GM19455 (cell line): ENCODE measurements around the gene MTX1.
"Not testable (repeated sequence)": the region's sequence is repeated elsewhere in the genome, so short reads cannot be mapped to it uniquely, and the experiment has no call there.

Source experiments
- ATAC-seq: cut with Tn5 transposase; IDR thresholded peaks from one replicate; pipeline ENCODE4 v1.9.1; 2021; ENCODE audit not compliant: unreplicated experiment

Gene MTX1

GRCh38 chr1:155186794-155187455 is 21.6 kb upstream of the MTX1 start:
- ATAC-seq: no peak

- ATAC-seq: no peak
Observed at GRCh38 chr1:155187456-155187891, 21.0 kb upstream of the MTX1 start.

- no peak for ATAC-seq
Observed at GRCh38 chr1:155188268-155188667, 20.2 kb upstream of the MTX1 start.

DNA sequence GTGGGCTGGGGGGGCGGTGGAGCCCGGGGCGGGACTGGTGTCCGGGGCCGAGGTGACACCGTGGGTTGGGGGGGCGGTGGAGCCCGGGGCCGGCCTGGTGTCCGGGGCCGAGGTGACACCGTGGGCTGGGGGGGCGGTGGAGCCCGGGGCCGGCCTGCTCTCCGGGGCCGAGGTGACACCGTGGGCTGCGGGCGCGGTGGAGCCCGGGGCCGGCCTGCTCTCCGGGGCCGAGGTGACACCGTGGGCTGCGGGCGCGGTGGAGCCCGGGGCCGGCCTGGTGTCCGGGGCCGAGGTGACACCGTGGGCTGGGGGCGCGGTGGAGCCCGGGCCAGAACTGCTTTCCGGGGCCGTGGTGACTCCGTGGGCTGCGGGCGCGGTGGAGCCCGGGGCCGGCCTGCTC is 18.6 kb upstream of the MTX1 start:
- not testable (repeated sequence) for ATAC-seq

DNA sequence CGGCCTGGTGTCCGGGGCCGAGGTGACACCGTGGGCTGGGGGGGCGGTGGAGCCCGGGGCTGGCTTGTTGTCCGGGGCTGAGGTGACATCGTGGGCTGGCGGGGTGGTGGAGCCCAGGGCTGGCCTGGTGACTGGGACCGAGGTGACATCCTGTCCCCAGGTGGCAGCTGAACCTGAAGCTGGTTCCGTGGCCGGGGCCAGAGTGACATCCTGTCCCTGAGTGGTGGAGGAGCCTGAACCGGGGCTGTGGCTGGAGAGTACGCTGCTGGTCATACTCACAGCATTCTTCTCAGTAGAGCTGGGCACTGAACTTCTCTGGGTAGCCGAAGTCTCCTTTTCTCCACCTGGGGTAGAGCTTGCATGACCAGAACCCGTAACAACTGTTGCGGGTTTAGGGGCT is 16.6 kb upstream of the MTX1 start:
- no peak for ATAC-seq

- ATAC-seq: no peak
Observed at GRCh38 chr1:155192346-155193274, 15.9 kb upstream of the MTX1 start.

GRCh38 chr1:155193275-155193990 is 15.1 kb upstream of the MTX1 start:
- peak; percentile 72 for ATAC-seq

- not testable (repeated sequence) for ATAC-seq
Observed at GRCh38 chr1:155193991-155194240, 14.6 kb upstream of the MTX1 start.

DNA sequence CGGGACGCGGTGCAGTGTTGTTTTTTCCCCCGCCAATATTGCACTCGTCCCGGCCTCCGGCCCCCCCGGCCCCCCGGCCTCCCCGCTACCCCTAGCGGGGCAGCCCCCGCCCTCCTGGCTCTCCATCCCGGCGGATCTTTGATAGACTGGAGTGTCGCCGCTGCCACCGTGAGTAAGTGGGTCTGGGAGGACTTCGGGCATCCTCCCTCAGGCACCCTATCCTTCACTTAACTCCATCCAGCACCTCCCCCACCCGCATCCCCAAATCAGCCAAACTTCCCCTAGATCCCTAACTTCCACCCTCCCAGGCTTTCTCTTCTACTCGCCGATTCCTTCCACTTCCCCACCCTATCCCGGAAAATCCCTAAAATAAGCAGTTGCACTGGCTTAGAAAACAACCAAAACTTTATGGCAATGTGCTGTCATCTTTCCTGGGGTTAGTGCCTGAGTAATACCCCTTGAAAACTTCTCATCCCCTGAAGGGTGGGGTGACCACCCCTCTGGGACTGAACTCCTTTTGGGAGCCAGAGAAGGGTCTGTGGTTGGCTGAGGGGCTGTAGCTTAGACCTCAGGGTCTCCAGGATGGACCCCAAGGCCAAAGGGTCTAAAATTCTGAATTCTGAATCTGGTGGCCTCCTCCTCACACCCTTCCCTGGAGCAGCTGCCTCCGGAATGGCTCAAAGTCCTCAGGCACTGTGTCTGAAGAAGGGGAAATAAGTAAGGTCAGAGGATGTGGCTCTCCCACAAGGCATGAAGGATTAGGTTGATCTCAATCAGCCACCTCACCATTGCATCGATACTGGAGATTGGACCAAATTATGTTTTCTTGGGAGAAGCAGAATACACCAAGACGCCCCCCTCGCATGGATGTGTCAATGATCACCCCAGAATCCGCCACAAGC is 13.0 kb upstream of the MTX1 start:
- no peak for ATAC-seq

DNA sequence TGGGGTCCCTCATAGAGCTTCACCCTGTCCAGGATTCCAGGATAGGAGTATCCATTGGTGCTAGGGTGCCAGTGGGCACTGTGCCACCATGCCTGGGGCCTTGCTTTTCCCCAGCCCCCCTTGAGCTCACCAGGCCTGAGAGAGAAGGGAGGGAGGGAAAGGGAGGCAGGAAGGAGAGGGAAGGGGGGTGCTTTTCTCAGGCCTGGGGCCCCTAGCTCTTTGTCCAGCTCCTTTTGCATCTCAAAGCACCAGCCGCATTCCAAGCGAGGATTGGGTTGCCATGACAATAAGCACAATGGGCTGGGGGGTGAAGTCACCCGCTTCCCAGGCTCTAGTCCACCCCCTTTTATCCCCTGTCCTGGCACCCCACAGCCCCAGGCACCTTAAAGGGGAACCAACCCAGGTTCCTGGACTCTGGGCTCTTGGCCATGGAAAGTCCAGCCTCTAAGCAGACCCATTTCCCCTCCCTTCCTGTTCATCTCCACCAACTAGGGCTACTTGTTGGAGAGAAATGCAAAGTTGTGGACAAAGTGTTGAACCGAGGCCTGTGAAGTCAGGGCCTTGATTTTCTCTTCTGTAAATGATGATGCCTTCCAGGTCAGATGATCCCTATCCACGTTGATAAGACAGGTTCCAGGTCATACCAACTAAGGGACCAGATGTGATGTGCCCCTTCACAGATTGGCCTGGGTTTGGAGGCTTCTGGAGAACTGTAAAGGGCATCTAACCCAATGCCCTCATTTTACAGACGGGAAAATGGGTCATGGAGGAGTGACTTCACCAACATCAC is 12.2 kb upstream of the MTX1 start:
- ATAC-seq: no peak

GRCh38 chr1:155196893-155197638 is 11.4 kb upstream of the MTX1 start:
- ATAC-seq: no peak

- ATAC-seq: no peak
Observed at GRCh38 chr1:155197901-155198546, 10.5 kb upstream of the MTX1 start.

DNA sequence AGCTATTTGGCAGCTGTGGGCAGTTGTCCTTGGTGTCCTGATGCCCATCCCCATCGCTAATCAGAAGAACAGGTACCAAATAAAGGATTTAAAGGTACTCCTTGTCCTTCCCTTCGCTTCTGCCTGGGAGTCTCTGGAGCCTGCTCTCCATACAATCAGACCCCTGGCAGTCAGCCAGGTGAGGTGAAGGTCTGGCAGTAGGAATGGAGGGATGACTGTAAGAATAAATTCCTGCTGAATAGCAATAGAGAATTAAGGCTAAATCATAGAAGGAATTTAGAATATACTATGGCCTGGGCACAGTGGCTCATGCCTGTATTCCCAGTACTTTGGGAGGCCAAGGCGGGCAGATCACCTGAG is 10.0 kb upstream of the MTX1 start:
- no peak for ATAC-seq

DNA sequence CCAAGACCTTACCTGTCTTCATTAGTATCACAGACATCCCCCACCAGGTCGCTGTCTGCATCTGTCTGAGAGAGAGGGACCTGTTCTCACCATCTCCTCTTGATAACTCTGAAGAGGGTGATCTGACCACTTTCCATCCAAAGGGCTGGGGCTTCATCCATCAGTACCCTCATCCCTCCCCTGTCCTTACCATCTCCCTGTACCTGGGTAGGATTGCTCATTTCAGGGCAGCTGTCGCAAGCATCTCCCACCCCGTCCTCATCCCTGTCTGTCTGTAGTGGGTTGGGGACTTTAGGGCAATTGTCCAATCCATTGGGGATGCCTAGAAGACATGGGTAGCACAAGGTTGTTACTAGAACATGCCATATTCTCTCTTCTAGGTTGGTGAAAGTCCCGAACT is 8.7 kb upstream of the MTX1 start:
- ATAC-seq: no peak

DNA sequence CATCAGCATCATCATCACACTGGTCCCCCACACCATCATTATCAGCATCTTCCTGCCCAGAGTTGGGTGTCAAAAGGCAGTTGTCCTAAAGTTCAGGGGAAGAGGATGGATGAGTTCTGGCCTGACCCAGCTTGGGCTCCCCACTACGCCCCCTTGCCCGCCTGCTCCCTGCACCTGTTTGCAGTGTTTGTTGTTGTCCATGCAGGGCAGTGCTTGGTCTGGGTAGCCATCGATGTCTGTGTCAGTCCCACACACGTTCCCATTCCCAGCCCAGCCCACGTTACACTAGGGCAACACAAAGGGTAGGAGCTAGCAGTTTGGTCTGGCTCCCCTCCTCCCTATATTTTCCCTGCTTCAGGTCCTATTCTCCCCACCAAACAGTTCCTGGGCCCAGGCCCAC is 7.6 kb upstream of the MTX1 start:
- no peak for ATAC-seq

GRCh38 chr1:155202198-155202597 is 6.3 kb upstream of the MTX1 start:
- no peak for ATAC-seq

- no peak for ATAC-seq
Observed at GRCh38 chr1:155202731-155203515, 5.6 kb upstream of the MTX1 start.

- no peak for ATAC-seq
Observed at GRCh38 chr1:155205035-155205434, 3.5 kb upstream of the MTX1 start.
